PFSK-1 (cell line): ENCODE data around the gene BZW2.

Experiments used
- FOXP2 ChIP-seq: optimal IDR thresholded peaks from 2 replicates; pipeline ENCODE3; 2011; ENCODE audit warnings: borderline replicate concordance, control low read depth, inconsistent platforms; ENCODE audit not compliant: insufficient read depth; ENCODE audit errors: extremely low read length, extremely low read depth
- TAF1 ChIP-seq: IDR thresholded peaks from 2 replicates; pipeline ENCODE4 v1.6.1; 2012; ENCODE audit warnings: low read length, control low read depth, borderline replicate concordance; ENCODE audit not compliant: insufficient read depth

GRCh38 chr7:16744518-16745250 is 98.7 kb downstream of the BZW2 start:
- no peak for TF ChIP-seq FOXP2
- TF ChIP-seq TAF1: no peak
